GM21576 (cell line): ENCODE measurements around the gene TRIM15.

Experiments
- ATAC-seq: cut with Tn5 transposase; IDR thresholded peaks from one replicate; pipeline ENCODE4 v1.9.1; 2021; ENCODE audit warnings: mild to moderate bottlenecking, moderate library complexity; ENCODE audit not compliant: unreplicated experiment

The TRIM15 gene

DNA sequence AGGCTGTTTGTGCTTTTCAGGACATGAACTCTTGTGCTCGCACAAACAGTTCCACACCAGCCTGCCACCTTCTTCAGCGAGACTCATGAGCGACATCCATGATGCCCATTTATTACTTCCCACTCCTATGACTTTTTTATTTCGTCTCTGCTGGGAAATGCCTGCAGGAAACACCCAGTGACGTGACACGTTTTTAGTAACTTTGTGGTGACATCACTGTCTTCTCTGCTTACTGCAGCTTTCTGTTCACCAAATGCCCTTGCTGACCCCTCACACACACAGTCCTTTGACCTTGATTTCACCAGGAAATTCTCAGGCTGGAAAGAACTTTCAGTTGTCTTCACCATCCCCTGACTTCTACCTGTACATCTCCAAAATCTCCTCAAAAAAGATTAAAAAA is 18.5 kb upstream of the TRIM15 start:
- ATAC-seq, result no peak

DNA sequence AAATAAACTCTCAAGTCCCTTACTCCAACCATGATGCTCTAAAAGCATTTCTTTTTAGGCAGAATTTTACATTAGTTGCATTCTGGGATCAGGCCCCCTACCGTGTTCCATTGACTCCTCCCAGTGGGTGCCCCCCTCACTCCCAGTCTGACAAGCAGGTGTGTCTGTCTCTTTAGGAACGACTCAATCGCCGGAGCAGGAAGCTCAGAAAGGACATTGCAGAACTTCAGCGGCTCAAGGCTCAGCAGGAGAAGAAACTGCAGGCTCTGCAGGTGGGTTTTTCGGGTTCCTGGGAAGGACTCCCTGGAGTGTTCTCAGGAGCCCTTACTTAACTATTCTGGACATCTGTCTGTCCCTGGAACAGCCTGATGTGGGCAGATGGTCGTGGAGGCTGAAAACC is 17.5 kb upstream of the TRIM15 start:
- ATAC-seq, result no peak

DNA sequence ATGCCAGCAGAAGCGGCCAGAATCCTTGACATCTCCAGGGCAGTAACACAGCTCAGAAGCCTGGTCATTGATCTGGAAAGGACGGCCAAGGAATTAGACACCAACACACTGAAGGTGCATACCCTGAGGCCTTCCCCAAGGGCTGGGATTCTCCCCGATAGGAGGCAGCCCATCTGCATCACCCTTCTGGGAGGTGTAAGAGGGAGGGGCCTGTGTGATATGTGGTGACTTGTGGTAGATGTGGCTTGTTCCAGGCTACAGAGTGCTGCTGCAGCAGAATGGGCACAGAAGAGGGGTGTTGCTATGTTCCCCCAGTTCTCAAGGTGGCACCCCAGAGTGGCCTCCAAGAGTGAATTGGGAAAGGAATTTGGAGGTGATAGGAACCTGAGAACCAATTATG is 16.2 kb upstream of the TRIM15 start:
- ATAC-seq, result no peak

DNA sequence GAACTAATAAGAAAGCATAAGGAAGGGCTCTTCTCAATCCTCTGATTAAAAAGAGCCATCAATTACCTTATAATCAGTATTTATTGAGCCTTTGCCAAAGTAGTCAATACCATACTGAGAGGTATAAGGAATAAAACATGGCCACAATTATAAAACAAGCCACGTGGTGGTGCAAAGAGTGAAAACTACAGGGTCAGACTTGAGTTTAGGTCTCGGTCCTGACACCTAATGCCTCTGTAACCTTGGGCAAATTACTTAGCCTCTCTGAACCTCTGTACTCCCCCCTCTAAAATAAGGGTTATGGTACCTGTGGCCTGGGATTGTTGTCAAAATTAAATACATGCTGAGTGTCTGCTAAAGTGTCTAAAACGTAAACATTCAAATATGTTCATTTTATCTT is 14.1 kb upstream of the TRIM15 start:
- ATAC-seq, result no peak

DNA sequence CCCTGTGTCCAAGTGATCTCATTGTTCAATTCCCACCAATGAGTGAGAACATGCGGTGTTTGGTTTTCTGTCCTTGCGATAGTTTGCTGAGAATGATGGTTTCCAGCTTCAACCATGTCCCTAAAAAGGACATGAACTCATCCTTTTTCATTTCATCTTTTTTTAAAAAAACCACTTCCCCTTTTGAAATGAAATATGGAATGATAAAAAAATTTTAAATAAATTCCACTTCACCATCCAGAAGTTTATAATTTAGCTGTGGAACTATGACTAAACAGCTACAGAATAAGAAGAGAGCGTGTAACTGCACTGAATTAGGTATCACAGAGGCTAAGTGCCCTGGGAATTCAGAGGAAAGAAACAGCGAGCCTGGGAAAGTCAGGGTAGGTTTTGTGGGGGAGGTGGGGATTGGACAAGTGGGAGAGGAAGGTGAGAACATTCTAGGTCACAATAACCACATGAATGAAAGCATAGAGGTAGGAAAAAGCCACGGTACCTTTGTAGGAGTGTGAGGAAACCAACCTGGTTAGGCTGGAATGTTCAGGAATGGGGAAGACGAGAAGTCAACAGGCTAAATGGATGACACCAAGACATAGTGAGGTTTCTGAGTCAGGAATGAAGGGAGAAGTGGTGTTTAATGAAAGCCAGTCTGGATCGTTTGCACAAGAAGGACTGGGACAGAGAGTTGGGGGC is 13.3 kb upstream of the TRIM15 start:
- no peak for ATAC-seq

DNA sequence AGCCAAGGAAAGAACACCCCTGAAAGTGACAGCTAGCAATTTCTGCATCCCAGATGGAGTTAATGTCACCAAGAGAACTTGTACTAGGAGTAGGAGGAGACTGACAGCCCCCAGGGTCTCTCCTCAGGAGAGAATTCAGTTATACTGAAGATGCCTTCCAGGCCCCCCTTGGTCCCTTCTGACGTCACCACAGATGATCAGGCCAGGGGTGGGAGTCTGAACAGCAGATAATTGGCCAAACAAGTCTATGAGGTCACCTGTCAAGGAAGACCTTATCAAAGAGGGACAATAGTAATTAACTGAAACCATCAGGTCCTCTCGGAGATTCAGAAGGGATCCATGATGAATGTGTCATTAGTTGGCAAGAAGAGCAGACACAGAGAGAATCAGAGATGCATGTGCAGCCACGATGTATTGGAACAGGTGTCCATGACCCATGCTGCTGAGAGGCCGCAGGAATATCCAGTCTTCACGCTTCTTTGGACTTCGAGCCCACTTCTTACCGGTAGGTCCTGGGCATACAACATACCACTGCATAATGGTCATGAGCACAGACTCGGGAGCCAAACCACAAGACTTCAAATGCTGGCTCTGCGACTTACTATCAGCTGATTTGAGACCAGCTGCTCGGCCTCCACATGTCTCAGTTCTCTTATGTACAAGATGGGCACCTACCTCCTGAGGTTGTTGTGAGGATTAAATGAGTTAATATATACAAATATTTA is 12.5 kb upstream of the TRIM15 start:
- ATAC-seq, result no peak

DNA sequence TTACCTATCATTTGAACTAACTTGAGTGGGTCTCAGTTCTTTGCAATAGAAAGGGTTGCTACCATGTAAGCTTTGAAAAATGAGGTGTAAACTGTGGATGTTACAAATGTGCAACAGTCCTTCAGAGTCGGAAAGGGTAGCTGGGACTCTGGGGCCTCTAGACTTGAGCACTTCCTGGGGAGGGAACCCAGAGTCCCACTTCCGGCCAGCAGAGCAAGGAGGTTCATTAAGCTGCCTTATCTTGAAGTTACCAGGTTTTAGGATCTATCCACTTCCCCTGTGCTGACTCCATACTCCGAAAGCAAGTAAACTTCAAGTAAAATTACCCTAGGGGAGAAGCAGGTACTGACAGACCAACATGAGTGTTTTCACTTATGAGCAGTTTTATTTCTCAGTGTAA is 11.8 kb upstream of the TRIM15 start:
- ATAC-seq, result no peak

DNA sequence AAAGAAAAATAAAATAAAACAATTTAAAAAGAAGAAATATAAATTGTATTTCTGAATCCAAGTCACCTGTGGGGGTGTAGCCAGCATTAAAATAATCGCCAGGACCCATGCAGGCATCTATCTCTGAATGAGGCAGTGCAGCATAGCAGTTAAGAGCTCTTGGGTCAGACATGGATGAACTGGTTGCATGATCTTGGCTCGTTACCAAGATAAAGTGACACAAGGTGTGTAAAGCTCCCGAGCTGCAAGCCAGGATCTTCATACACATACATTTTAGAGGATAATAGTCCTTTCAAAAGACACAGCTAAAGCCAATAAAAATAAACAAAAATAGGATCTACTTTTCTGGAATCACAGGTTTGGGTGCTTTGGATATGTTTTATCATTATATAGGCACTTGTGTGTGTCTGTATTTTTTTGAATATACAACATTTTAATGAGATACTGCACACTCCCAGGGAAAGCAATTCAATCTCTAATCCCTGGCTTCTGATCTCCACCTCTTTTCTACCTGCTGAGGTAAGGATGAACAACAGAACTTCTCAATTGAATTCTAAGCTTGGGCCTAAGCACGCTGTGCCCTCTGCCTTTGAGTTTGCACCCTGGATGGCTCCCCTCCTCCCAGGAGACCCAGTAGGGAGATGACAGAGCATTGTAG is 11.2 kb upstream of the TRIM15 start:
- no peak for ATAC-seq

DNA sequence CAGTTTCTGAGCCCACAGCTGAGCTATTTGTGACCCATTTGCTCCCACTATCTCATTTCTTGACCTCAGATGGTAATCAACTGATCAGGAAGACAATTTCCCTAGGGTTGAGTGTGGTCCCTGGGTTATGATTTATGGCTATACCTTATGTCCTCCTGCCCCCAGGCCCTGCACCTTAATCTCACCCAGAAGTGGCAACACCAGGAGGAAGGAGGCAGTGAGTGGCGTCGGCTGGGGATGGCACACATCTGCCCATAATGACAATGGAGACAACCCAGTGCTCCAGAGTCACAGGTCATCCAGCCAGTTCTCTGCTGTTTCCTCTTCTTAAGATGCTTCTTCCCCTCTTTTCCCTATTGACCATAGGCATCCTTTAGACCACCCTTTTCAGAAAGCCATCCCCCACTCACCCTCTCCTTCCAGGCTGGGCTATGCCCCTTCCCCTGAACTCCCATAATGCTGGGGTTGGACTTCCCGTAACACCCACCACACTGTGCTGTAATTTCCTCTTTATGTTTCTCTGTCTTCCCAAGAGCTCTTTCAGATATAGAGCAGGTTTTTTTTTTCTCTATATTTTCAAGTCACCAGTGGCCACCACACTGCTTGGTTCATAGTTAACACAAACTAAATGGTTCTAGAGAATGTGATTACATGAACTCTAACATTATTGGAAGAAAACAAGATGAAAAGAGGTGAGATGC is 10.3 kb upstream of the TRIM15 start:
- no peak for ATAC-seq

DNA sequence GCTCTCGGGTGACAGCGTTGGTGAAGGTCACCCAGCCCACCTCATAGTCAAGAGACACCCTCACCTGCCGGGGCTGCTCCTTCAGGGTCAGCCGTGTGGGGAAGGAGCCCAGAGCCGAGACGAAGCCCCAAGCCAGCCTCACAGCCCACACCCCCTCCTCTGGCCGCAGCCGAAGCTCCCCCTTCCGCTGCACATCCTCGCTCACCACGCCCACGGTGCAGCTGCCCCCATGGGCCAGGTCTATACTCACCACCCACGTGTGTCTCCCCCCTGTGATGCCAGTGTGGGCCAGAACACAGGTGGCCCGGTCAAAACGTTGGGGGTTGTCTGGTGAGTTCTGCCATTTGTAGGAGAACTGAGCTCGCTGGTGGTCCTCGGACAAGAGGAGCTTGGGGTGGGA is 9.3 kb upstream of the TRIM15 start:
- no peak for ATAC-seq

DNA sequence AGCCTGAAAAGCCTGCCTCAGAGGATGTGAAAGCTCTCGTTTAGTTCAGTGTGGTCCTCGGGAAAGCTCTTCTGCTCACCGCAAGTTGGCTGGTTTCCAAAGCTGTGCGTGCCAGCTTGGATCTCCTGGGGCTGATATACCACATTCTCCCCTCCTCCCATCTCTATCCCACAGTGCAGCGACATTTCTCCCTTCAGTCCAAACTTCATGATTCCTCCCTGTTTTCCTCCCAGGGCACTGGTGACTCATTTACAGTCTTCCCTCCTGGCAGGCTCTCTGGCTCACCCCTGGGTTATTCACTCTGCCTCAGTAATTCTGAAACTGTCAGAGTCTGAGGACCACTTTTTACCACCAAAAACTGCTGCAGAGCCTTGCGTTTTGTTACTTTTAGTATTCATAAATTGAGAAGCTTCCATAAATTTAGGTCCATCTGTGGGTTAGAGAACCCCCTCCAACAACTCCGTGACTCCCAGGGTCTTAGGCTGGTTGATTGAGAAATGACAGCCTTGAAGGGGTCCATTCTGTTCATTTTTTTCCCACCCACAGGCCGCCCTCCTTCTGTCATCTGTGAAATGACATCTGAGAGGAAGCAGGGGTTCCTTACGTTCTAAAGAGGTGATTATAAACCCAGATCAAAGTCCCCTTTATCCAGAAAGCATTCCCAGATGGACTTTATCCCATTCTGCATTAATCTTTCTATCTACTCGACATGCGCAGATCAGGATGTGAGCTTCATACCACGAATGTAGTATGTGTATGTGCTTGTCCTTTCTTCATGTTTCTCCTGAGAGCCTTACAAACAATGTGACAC is 8.4 kb upstream of the TRIM15 start:
- no peak for ATAC-seq

DNA sequence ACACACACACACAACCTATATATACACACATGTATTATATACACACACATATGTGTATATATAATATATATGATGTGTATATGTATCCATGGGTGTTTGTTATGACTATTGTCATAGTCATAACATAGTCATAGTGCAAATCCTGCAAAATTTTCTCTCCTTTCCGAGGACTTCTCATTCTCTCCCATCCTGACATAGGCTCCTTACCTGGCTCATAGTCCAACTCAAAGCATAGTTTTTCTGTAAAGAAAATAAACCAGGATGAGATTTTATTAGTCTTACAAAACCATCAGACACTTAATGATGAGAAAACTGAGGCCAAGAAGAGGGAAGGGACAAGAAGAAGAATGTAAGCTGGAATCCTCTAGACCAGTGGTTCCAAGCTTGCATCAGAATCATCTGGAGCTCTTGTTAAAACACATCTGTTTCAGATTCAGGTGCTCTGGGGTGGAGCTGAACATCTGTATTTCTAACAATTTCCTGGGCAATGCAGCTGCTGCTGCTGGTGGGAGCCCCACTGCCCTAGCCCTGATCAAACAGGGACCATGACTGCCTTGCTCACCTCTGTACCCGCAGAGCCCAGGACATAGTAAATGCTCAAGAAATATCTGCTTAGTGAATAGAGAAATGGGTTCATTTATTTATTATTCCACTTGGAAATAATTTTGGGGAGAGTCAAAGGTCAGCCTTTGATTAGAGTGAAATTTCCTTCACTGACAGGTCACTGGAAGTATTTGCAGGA is 7.7 kb upstream of the TRIM15 start:
- no peak for ATAC-seq

DNA sequence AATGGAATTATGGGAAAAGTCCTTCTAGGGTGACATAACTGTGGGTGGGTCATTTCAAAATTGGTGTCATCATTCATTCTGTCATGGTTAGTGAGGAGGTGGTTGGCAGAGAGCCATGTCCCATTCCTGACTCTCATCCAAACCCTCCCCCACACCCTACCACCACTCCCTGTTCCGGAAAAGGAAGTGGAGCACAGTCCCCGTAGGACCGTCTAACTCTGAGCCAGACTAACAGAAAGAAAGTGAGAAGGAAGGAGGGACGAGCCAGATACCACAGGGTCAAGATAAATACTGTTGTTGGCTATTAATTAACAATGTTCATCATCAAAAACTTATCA is 7.1 kb upstream of the TRIM15 start:
- ATAC-seq, result no peak

DNA sequence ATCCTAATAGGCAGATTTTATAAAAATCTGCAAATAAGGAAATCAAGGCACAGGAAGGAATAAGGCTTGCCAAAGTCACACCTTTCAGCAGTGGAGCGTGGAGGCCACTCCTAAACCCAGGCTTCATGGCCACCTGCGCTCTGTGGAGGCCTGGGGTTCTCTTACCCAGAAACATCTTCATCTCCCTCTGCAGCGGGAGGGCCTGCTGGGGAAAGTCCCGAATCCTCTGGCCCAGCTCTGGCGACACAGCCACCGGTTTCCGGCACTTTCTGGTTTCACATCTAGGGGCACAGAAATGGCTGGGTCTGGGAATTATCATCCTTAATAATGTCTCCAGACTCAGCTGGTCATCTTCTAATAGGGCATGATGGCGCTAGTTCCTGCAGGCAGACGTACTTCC is 6.6 kb upstream of the TRIM15 start:
- ATAC-seq, result no peak

DNA sequence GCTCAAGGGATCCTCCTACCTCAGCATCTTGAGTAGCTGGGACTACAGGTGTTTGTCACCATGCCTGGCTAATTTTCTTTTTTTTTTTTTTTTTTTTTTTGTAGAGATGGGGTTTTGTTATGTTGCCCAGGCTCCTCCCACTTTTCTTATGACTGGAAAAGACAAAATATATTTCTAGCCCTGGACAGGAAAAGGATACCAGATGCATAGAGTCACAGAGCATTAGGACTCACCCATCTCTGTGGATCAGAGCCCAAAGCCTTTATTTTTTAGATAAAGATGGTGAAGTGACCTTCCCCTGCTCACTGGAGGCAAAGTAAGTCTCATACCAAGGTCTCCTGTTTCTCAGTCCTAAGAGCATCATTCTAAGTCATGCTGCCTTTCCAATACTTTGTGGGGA is 5.8 kb upstream of the TRIM15 start:
- no peak for ATAC-seq

DNA sequence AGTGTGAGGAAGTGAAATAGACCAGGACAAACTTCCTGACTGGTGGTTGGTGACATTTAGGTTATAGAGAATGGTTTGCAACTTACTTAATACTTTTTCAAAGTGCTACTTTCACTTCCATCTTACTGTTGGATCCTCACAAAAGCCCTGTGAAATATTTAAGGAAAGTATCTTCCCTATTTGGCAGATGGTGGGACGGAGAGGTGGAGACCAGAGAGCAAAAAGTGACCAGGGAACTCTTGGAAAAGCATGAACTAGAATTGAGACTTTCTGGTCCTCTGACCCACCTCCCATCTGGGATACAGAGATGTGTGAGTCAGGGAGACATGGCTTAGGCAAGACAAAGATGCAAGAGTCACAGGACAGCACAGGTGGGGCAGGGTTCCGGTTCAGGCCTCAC is 5.3 kb upstream of the TRIM15 start:
- no peak for ATAC-seq

DNA sequence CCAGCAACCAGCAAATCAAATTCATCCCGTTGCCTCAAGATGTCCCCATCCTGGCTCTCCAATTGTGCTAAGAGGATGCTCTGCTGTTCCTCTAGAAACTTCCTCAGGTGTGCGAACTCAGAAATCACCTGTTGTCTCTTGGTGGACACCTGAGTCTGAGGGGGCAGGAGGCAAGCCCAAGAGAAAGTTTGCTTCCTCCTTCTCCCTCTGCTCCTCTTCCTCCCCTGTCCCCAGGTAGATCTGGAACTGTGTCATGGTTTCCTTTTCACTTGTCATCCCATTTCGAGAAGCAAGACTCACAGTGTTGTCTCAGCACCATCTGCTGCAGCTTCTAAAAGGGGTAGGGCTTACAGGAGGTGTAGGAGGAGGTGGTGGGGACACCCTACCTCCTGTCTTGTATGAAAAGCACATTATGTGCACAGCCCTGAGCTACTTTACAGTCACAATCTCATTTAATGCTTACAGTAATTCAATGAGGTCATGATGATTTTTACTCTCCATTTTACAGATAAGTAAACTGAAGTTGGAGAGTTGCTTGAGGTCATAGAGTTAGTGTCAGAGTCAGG is 4.8 kb upstream of the TRIM15 start:
- no peak for ATAC-seq

DNA sequence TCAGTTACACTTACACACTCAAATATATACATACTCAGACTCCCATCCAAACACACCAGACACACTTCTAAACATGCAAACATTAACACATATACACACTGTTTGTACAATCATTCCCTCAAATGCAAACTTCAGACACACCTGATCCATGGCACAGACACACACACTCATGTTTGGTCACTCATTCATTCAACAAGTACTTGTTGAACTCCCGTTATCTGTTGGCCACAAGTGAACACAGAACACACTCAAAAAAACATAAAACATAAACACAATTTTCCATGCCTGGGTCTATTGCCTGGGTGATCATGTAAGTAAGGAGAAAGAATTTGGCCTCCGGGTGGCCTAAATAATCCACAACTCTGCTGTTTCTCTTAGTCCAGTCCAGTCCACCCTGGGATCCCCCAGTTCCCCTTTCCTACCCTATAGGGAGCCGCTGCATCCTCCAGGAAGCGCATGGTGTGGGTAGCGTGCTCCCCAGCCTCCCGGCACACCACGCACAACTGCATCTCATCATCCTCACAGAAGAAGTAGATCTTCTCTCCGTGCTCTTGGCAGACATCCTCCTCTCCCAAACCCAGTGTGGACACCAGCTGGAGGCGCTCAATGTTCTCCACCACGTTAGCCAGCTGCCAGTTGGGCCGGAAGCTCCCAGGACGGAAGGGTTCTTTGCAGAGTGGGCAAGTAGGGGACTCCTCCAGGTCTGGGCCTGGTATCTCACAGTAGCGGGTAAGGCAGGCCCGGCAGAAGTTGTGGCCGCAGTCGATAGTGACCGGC is 3.1 kb upstream of the TRIM15 start:
- no peak for ATAC-seq
